ENCODE data around the gene MARCHF4.
A peak's percentile ranks its signal among the peaks of the same experiment; 100 is the strongest.
"Not testable (repeated sequence)": the region's sequence is repeated elsewhere in the genome, so short reads cannot be mapped to it uniquely, and the experiment has no call there.

MARCHF4 gene

DNA sequence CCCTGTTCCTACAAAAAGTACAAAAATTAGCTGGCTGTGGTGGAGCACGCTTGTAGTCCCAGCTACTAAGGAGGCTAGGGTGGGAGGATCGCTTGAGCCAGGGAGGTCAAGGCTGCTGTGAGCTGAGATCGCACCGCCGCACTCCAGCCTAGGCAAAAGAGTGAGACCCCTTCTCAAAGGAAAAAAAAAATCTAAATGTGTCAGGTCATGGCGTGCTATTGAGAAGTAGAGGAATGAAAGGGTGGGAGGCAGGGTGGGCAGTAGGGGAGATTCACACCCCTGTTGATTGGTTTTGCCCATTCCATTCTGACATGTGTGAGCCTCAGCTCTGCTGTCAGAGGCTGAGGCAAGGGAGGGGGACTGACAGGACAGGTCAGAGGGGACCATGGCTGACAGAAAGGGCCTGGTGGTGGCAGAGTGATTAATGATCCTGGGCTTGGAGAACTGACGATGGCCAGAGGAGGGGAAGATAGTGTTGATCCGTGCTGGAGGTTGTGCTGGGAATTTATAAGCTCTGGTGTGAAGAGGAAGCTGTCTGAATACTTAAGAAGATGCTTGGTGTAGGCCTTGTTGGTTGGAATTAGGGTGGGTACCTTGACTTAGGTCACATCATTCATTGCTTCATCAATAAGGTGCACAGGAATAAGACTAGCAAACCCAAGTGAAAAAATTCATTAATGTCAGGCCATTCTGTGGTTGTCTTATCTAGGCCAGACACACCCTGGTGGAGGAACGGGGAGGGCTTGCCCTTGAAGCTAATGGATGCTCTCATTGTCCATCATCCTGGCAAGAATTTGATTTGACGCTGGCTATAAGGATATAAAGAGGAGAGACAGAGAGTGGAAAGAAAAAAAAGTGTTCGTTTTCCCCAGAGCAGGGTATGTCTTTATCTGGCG lies 20.9 kb upstream of the MARCHF4 start:
- no peak overlapping the region for H3K27ac ChIP-seq
- DNase-seq (ENCODE audit: low read depth, low spot score) = no peak

DNA sequence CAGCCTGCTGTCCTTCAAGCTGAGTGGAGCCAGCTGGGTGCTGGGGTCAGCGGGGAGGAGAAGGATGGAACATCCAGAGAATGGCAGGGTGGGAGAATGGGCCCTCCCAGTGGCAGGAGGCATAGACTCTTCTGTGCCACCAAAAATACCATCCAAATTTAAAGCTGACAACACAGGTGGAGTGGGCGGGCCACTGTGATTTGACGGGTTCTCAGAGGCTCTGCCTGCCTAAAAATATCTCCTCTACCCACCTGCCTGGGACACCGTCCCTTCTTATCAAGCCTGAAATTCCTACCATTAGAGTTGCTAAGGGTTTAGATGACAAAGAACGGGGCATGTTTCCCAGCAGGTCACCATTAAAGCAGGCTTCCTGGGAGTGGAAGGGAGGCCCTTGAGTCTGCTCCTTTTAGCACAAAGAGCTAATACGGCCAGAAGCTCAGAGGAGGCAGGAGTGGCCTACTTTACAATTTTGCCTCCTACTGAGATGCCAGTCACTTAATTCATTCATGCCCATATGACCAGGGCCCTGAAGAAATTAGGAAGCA lies 19.8 kb upstream of the MARCHF4 start:
- no peak overlapping the region for H3K27ac ChIP-seq
- DNase-seq (ENCODE audit: low read depth, low spot score) = no peak

GRCh38 chr2:216391401-216391800 lies 19.1 kb upstream of the MARCHF4 start:
- no peak overlapping the region for H3K27ac ChIP-seq
- no peak for DNase-seq (ENCODE audit: low read depth, low spot score)

- no peak overlapping the region for H3K27ac ChIP-seq
- no peak for DNase-seq (ENCODE audit: low read depth, low spot score)
These were observed 17.3 kb upstream of the MARCHF4 start for GRCh38 chr2:216389570-216389969.

DNA sequence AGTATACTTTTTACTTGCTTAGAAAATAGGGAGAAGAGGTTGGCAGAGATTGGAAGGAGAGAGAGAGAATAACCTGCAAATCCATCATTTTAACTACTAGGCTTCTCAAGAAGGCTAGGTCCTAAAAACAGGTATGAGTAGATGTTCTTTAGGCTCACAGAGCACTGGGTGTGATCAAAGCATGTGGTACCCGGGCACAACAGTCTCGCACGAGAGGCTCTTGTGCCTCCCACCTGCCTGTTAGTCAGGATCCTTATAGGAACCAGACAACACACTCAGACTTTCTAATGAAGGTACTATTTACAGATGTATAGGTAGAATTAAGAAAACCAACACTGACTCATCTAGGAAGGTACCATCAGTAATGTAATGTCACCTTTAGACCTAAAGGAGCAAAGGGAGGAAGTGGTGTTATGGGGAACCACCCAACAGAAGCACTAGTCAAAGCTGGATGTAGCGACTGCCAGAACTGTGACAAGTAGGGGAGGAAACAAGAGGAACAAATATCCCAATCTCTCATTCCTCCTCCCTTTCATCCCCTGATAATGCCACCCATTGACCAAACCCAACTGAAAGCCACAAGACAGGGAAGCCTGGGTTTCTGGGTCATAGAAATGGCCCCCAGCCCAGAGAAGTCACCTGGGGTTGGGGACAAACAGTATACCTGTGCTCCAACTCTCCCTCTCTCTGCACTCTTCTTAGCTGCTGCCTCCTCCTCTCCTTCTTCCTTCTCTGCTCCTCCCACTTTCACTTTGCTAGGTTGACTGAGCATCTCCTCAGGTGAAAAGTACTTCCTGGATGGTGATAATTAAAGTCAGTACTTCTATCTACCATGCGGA lies 16.0 kb upstream of the MARCHF4 start:
- H3K27ac ChIP-seq = no peak overlapping the region
- no peak for DNase-seq (ENCODE audit: low read depth, low spot score)

- DNase-seq (ENCODE audit: low read depth, low spot score) = no peak
- H3K27ac ChIP-seq = no peak overlapping the region
These were observed 15.0 kb upstream of the MARCHF4 start for GRCh38 chr2:216387262-216387661.

DNA sequence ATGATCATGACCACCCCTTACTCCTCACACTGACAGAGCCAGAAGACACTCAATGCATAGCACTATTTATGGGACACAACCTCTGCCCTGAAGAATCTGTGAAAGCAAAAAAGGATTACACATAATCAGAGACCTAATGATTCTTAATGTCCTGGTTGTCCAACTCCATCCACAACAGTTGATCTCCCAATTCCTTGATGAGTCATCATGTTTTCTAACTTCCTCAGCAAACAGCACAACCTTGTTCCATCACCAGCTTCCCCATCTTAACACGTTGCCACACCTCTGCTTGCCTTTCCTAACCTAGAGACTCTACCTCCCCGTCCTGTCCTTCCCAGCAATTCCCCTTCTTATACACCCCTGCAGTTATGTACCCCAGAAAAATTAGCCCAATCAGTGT lies 13.2 kb upstream of the MARCHF4 start:
- no peak for DNase-seq (ENCODE audit: low read depth, low spot score)

DNA sequence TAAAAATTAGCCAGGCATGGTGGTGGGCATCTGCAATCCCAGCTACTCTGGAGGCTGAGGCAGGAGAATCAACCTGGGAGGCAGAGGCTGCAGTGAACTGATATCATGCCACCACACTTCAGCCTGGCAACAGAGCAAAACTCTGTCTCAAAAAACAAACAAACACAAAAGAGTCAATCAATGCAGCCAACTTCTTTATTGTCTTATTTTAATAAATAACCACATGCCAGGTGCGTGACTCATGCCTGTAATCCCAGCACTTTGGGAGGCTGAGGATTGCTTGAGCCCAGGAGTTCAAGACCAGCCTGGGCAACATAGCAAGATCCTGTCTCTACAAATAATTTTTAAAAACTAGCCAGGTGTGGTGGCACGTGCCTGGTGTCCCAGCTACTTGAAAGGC lies 12.1 kb upstream of the MARCHF4 start:
- not testable (repeated sequence) for DNase-seq (ENCODE audit: low read depth, low spot score); H3K27ac ChIP-seq

More for the DNA sequence above, 13.2 kb upstream of the MARCHF4 start:
- no peak overlapping the region for H3K27ac ChIP-seq

DNA sequence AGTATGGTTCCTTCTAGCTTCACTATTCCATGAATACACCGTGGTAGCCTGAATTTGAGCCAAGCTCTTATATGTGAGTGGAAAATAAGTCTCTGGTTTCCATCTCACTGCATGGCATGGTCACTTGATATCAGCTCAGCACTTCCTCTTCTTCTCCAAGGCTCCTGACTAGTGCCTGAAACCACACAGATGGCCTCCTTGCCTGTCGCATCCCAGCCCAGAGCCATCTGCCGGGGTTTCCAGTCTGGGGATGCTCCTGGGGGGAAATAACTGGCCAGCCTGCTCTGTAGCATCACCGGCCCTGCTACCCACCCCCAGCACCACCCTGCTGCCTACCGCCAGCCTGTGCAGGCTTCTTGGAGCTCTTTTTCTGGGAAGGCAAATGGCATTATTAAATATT lies 7.7 kb upstream of the MARCHF4 start:
- no peak for DNase-seq (ENCODE audit: low read depth, low spot score)
- no peak overlapping the region for H3K27ac ChIP-seq

- DNase-seq (ENCODE audit: low read depth, low spot score) = no peak
These were observed 3.0 kb upstream of the MARCHF4 start for GRCh38 chr2:216375286-216375685.

GRCh38 chr2:216373896-216374295 lies 1.6 kb upstream of the MARCHF4 start:
- H3K27ac ChIP-seq = peak overlapping the region; percentile 78
- no peak for DNase-seq (ENCODE audit: low read depth, low spot score)

More at GRCh38 chr2:216375286-216375685, 3.0 kb upstream of the MARCHF4 start:
- H3K27ac ChIP-seq = no peak overlapping the region

- DNase-seq (ENCODE audit: low read depth, low spot score) = no peak
- H3K27ac ChIP-seq = peak overlapping the region; percentile 78
These were observed 543 bp upstream of the MARCHF4 start for GRCh38 chr2:216372761-216373291.

DNA sequence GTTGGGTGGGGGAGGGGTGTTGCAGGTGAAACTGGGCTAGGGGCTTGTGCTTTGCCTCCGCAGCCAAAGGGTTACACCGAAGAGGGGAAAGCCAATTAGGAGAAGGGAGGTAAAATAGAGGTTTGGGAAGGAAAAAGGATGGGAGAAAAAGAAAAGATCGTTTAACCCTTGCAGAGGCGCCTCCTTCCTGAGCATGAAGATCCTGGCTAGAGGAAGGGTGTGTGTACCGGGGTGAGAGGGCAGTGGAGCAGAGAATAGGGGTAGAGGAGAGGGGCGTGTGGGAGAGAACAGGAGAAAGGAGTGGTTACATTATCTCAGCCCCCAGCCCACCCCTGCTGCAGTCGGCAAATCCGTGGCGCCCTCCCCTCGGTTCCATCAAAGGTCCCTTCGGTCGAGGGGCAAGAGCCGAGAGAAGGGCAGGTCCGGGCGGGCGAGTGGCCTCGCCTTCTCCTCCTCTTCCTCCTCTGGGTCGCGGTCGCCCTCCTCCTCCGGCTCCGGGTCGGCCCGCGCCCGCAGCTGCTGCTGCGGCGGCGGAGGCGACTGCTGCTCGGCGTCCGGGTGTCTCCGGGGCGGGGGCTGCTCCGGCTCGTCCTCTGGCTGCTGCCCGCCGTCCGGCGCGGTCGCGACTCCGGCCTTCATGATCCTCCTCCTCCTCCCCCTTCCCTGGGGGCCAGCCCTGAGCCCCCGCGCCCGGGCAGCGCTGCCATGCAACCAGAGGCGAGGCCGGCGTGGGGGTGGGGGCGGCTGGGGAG lies 1.1 kb downstream of the MARCHF4 start:
- no peak for DNase-seq (ENCODE audit: low read depth, low spot score)
- peak overlapping the region; percentile 78 for H3K27ac ChIP-seq

DNA sequence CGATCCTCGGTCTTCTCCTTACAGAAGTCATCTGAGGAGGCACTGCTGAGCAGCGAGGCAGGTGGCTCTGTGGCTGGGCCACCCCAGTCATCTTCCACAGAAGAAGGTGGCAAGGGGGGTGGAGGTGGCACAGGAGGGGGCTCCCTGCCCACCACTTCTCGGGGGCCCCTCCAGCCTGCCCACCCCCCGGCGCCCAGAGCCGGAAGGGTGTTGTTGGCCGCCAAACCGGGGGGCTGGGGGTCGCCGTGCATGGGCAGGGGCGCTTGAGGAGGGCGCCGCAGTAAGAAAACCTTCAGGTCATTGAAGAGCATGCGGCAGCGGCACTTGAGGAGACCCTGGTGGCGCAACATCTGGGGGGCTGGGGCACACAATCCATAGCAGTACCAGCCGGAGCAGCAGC lies 2.5 kb downstream of the MARCHF4 start:
- DNase-seq (ENCODE audit: low read depth, low spot score) = no peak
- H3K27ac ChIP-seq = no peak overlapping the region

DNA sequence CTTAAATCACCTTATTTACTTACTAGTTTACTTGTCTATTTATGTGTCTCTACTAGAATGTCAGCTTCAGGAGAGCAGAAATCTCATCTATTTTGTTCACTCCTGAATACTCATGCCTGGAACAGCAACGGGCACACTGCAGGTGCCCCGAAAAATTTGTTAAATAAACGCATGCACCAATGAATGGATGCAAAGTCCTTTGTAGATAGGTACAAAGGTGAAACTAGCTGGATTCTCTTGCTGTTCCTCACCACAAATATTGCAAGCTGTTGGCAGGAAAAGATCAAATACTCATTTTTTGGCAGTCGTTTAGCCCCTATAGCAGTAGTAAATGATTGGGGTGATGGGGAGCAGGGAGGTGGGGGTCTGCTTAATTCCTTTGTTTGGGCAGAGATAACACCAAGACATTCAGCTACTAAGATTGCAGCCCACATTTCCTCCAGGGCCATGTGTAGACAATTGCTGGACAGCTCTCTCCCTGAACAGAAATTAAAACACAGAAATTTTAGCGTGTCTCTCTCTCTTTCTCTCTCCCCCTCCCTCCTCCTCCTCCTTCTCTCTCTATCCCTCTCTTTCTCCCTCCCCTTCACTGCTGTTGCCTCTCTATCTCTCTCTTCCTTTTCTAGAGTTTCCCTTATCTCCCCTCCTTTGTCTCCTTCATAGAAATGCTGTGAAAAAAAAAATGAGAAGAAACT lies 5.4 kb downstream of the MARCHF4 start:
- H3K27ac ChIP-seq = no peak overlapping the region
- DNase-seq (ENCODE audit: low read depth, low spot score) = no peak

DNA sequence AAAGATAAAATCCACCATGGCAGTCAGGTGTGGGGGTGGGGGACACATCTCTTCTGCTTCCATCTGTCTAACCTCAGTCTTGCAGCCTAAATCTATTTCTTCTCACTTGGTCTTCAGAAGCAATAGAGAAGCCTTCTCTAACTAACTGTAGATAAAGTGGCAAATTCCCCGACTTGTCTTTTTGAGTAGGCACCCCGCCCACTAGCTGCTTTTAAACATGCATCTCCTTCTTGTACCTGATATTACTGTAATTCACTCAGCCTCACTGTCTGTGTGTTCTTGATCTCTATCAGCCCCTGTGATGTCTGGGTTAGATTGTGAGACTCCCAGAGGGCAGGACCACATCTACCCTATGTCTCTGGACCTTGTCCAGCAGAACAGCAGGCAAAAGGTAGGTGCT lies 6.8 kb downstream of the MARCHF4 start:
- DNase-seq (ENCODE audit: low read depth, low spot score) = no peak
- no peak overlapping the region for H3K27ac ChIP-seq

- peak overlapping the region; percentile 20 for H3K27ac ChIP-seq
- DNase-seq (ENCODE audit: low read depth, low spot score) = no peak
These were observed 9.1 kb downstream of the MARCHF4 start for GRCh38 chr2:216363221-216363620.

DNA sequence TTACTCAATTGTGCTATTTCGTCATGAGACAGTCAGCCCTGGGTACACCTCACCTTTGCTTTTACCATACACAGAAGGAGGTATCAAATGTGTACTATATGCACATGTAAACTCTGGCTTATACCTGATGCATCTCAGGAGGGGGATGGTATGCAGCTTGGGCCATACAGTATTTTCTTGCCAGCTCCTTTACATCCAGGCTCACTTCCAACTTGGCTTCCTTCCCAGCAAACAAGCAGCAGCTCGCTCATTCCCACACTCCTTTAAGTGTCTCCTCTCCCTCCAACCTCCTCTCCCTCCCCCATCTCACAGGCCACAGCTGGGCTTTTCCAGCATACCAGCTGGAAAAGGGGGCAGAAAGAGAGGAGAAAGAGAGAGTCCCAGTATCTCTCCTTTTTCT lies 9.6 kb downstream of the MARCHF4 start:
- H3K27ac ChIP-seq = peak overlapping the region; percentile 20
- DNase-seq (ENCODE audit: low read depth, low spot score) = peak; percentile 69

GRCh38 chr2:216355711-216356110 lies 16.6 kb downstream of the MARCHF4 start:
- no peak overlapping the region for H3K27ac ChIP-seq
- no peak for DNase-seq (ENCODE audit: low read depth, low spot score)
